HUES6 (cell line): ENCODE results near the gene KCNJ14.

Experiments used
- H3K27ac ChIP-seq: 2 replicates; pipeline ENCODE4 v1.7.0; 2013; ENCODE audit warnings: low read depth, mild to moderate bottlenecking, low read length, inconsistent platforms
- H3K27me3 ChIP-seq: 2 replicates; pipeline ENCODE4 v1.6.1; 2013; ENCODE audit warnings: low read length; ENCODE audit not compliant: control insufficient read depth, insufficient read depth
- H3K36me3 ChIP-seq: 2 replicates; pipeline ENCODE4 v1.6.1; 2013; ENCODE audit warnings: low read length; ENCODE audit not compliant: control insufficient read depth, insufficient read depth
- H3K4me1 ChIP-seq: 2 replicates; pipeline ENCODE4 v1.6.1; 2013; ENCODE audit warnings: low read length; ENCODE audit not compliant: control insufficient read depth, insufficient read depth
- H3K4me3 ChIP-seq: 2 replicates; pipeline ENCODE4 v1.5.1; 2013; ENCODE audit warnings: low read depth, low read length
- H3K9ac ChIP-seq: one replicate; pipeline ENCODE4 v1.6.1; 2013; ENCODE audit warnings: mild to moderate bottlenecking, low read length
- H3K9me3 ChIP-seq: 2 replicates; pipeline ENCODE4 v1.6.1; 2013; ENCODE audit warnings: low read depth, low read length; ENCODE audit not compliant: control insufficient read depth, insufficient read depth

Gene KCNJ14

GRCh38 chr19:48500830-48501493, 45.6 kb downstream of the KCNJ14 start:
- H3K27ac ChIP-seq: no peak overlapping the region
- no peaks in the 10 kb centered on the region for H3K9me3 ChIP-seq
- no peaks in the 10 kb centered on the region for H3K27me3 ChIP-seq
- peak overlapping the region; percentile 52 for H3K9ac ChIP-seq
- H3K4me3 ChIP-seq: peak overlapping the region; percentile 84
- peaks cover 10% of the 10 kb centered on the region for H3K4me1 ChIP-seq
- H3K36me3 ChIP-seq: no peaks in the 10 kb centered on the region

GRCh38 chr19:48501494-48502349, 46.3 kb downstream of the KCNJ14 start:
- Histone ChIP-seq H3K4me3 (peak overlapping the region; percentile 84), H3K9ac (peak overlapping the region; percentile 52)

GRCh38 chr19:48502350-48503018, 47.1 kb downstream of the KCNJ14 start:
- no peaks in the 10 kb centered on the region for H3K9me3 ChIP-seq
- H3K4me3 ChIP-seq: peak overlapping the region; percentile 53
- no peak overlapping the region for H3K27ac ChIP-seq
- peaks cover 10% of the 10 kb centered on the region for H3K4me1 ChIP-seq
- H3K27me3 ChIP-seq: no peaks in the 10 kb centered on the region
- no peak overlapping the region for H3K9ac ChIP-seq
- no peaks in the 10 kb centered on the region for H3K36me3 ChIP-seq

More at GRCh38 chr19:48501494-48502349, 46.3 kb downstream of the KCNJ14 start:
- Histone ChIP-seq H3K36me3 (no peaks in the 10 kb centered on the region), H3K27ac (no peak overlapping the region), H3K9me3 (no peaks in the 10 kb centered on the region), H3K27me3 (no peaks in the 10 kb centered on the region), H3K4me1 (peaks cover 10% of the 10 kb centered on the region)

GRCh38 chr19:48506138-48506733, 50.9 kb downstream of the KCNJ14 start:
- H3K27me3 ChIP-seq: peaks cover 4% of the 10 kb centered on the region; the same call in 1 of the 2 replicates
- no peak overlapping the region for H3K27ac ChIP-seq

GRCh38 chr19:48507911-48508439, 52.6 kb downstream of the KCNJ14 start:
- Histone ChIP-seq H3K4me1 (no peaks in the 10 kb centered on the region), H3K4me3 (no peak overlapping the region), H3K36me3 (no peaks in the 10 kb centered on the region), H3K27ac (no peak overlapping the region), H3K9me3 (no peaks in the 10 kb centered on the region), H3K9ac (no peak overlapping the region), H3K27me3 (peaks cover 19% of the 10 kb centered on the region)

More at GRCh38 chr19:48506138-48506733, 50.9 kb downstream of the KCNJ14 start:
- H3K4me3 ChIP-seq: no peak overlapping the region
- H3K4me1 ChIP-seq: peaks cover 5% of the 10 kb centered on the region
- H3K9ac ChIP-seq: no peak overlapping the region
- H3K9me3 ChIP-seq: no peaks in the 10 kb centered on the region
- H3K36me3 ChIP-seq: no peaks in the 10 kb centered on the region

- Histone ChIP-seq H3K27me3 (peaks cover 24% of the 10 kb centered on the region), H3K4me3 (no peak overlapping the region), H3K4me1 (no peaks in the 10 kb centered on the region), H3K27ac (no peak overlapping the region), H3K36me3 (no peaks in the 10 kb centered on the region), H3K9ac (no peak overlapping the region), H3K9me3 (no peaks in the 10 kb centered on the region)
These were observed 53.5 kb downstream of the KCNJ14 start for GRCh38 chr19:48508729-48509411.

GRCh38 chr19:48509467-48510194, 54.3 kb downstream of the KCNJ14 start:
- Histone ChIP-seq H3K9me3 (no peaks in the 10 kb centered on the region), H3K36me3 (no peaks in the 10 kb centered on the region), H3K27me3 (peaks cover 24% of the 10 kb centered on the region), H3K9ac (no peak overlapping the region), H3K4me3 (peak overlapping the region; percentile 62), H3K4me1 (peaks cover 4% of the 10 kb centered on the region), H3K27ac (no peak overlapping the region)

- peak overlapping the region; percentile 62 for H3K4me3 ChIP-seq
- peaks cover 24% of the 10 kb centered on the region for H3K27me3 ChIP-seq
These were observed 55.3 kb downstream of the KCNJ14 start for GRCh38 chr19:48510421-48511268.

GRCh38 chr19:48511321-48511731, 56.0 kb downstream of the KCNJ14 start:
- Histone ChIP-seq H3K27me3 (peaks cover 24% of the 10 kb centered on the region), H3K27ac (no peak overlapping the region), H3K9me3 (no peaks in the 10 kb centered on the region), H3K4me3 (peak overlapping the region; percentile 62), H3K4me1 (peaks cover 4% of the 10 kb centered on the region), H3K9ac (no peak overlapping the region), H3K36me3 (no peaks in the 10 kb centered on the region)

More at GRCh38 chr19:48510421-48511268, 55.3 kb downstream of the KCNJ14 start:
- Histone ChIP-seq H3K36me3 (no peaks in the 10 kb centered on the region), H3K4me1 (peaks cover 4% of the 10 kb centered on the region), H3K9me3 (no peaks in the 10 kb centered on the region), H3K27ac (no peak overlapping the region), H3K9ac (no peak overlapping the region)
